OCI-LY1 (cell line): ENCODE data around the gene IRS2.

ENCODE experiments used
- EZH2 ChIP-seq: fragments of 200-600 bp; sonication (generic), shearing (Covaris generic); IDR thresholded peaks from 2 replicates; pipeline ENCODE4 v1.8.0; 2017; ENCODE audit warnings: borderline replicate concordance, mixed run types, mild to moderate bottlenecking, antibody characterized with exemption, low read length, moderate library complexity, mixed read lengths
- TF ChIP-seq, protein P1 (sequence below): fragments of 200-600 bp; sonication (generic), shearing (Covaris generic); IDR thresholded peaks from 2 replicates; pipeline ENCODE4 v1.5.1; 2017; ENCODE audit warnings: mild to moderate bottlenecking, antibody characterized with exemption, low read length, moderate library complexity, mixed read lengths

DNA sequence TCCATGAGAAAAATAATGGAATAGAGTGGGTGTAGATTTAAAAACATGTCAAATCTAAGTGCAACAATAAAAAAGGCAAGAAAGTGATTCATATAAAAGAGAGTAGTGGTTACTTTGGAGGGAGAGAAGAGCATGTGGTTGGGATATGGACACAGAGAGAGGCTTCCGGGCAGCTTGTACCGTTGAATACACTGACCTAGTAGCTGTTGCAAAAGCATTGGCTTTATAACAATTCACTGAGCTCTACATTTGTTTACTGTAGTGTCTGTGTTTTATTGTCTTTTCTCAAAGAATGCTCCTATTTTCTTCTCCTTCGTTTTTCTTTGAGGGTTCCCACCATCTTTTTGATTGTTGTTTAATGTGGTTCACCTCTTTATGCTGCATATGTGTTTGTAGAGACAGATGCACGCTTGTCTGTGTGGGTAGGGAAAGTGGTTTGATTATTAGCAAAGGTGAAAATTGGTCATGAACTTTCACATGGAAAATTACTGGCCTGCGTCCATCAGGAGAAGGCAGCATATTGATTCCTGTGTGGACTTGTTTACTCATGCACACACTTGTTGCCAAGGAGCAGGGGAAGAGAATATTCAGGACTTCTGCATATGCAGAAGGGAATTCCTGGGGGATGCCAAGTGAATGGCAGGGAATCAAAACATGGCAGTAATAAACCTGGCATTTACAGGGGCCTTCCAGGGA lies 29.9 kb upstream of the IRS2 start:
- TF ChIP-seq, protein P1, sequence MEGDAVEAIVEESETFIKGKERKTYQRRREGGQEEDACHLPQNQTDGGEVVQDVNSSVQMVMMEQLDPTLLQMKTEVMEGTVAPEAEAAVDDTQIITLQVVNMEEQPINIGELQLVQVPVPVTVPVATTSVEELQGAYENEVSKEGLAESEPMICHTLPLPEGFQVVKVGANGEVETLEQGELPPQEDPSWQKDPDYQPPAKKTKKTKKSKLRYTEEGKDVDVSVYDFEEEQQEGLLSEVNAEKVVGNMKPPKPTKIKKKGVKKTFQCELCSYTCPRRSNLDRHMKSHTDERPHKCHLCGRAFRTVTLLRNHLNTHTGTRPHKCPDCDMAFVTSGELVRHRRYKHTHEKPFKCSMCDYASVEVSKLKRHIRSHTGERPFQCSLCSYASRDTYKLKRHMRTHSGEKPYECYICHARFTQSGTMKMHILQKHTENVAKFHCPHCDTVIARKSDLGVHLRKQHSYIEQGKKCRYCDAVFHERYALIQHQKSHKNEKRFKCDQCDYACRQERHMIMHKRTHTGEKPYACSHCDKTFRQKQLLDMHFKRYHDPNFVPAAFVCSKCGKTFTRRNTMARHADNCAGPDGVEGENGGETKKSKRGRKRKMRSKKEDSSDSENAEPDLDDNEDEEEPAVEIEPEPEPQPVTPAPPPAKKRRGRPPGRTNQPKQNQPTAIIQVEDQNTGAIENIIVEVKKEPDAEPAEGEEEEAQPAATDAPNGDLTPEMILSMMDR = no peak
- no peak for TF ChIP-seq EZH2
